DND-41 (cell line): ENCODE data around the gene CACNA2D3.

Source experiments
- ATAC-seq: fragments of 200-7000 bp; cut with Tn5 transposase; 3 replicates; pipeline ENCODE4 v1.9.1; 2021; ENCODE audit warnings: low read depth; ENCODE audit not compliant: insufficient read depth
- DNase-seq: peaks from one replicate; pipeline ENCODE4 v3.0.0-alpha.2; 2020
- H2AFZ ChIP-seq: 2 replicates; pipeline ENCODE4 v1.6.0; 2012; ENCODE audit warnings: low read depth, low read length
- H3K27ac ChIP-seq: 2 replicates; pipeline ENCODE4 v1.5.1; 2012; ENCODE audit warnings: low read length, inconsistent platforms
- H3K27me3 ChIP-seq: fragments of 200-600 bp; sonication (generic); 2 replicates; pipeline ENCODE4 v1.6.0; 2012; ENCODE audit warnings: low read length, mild to moderate bottlenecking, inconsistent platforms; ENCODE audit not compliant: insufficient read depth, poor library complexity
- H3K36me3 ChIP-seq: 2 replicates; pipeline ENCODE4 v1.5.1; 2012; ENCODE audit warnings: low read length, inconsistent platforms; ENCODE audit not compliant: insufficient read depth
- H3K4me1 ChIP-seq: 2 replicates; pipeline ENCODE4 v1.5.1; 2012; ENCODE audit warnings: mild to moderate bottlenecking, low read length; ENCODE audit not compliant: insufficient read depth
- H3K4me2 ChIP-seq: 2 replicates; pipeline ENCODE4 v1.6.0; 2012; ENCODE audit warnings: mild to moderate bottlenecking, moderate library complexity, low read length, inconsistent platforms; ENCODE audit not compliant: insufficient read depth
- H3K4me3 ChIP-seq, 2 experiments: fragments of 200-600 bp in 1 of 2; shearing (Covaris generic) in 1 of 2; 2 replicates each; pipeline ENCODE4 v1.5.1; 2012 to 2016; ENCODE audit warnings: inconsistent platforms in 2 of 2, low read length in 2 of 2, mild to moderate bottlenecking in 2 of 2, low read depth in 1 of 2, moderate library complexity in 1 of 2
- H3K79me2 ChIP-seq: 2 replicates; pipeline ENCODE4 v1.6.0; 2012; ENCODE audit warnings: low read length, inconsistent platforms; ENCODE audit not compliant: insufficient read depth
- H3K9ac ChIP-seq: 2 replicates; pipeline ENCODE4 v1.6.0; 2012; ENCODE audit warnings: low read depth, mild to moderate bottlenecking, inconsistent platforms, low read length, moderate library complexity
- H3K9me3 ChIP-seq: 2 replicates; pipeline ENCODE4 v1.5.1; 2012; ENCODE audit warnings: low read length, moderate library complexity, mild to moderate bottlenecking, inconsistent platforms; ENCODE audit not compliant: insufficient read depth, severe bottlenecking
- H4K20me1 ChIP-seq: 2 replicates; pipeline ENCODE4 v1.6.0; 2012; ENCODE audit warnings: low read length; ENCODE audit not compliant: insufficient read depth
- EZH2 ChIP-seq: IDR thresholded peaks from 3 replicates; pipeline ENCODE4 v1.6.1; 2012; ENCODE audit warnings: borderline replicate concordance, low read depth, mild to moderate bottlenecking, moderate library complexity, low read length, inconsistent platforms; ENCODE audit not compliant: severe bottlenecking
- TF ChIP-seq, protein P1 (sequence below): IDR thresholded peaks from 2 replicates; pipeline ENCODE4 v1.5.1; 2012; ENCODE audit warnings: borderline replicate concordance, low read length, moderate library complexity, mild to moderate bottlenecking; ENCODE audit not compliant: poor library complexity, severe bottlenecking; ENCODE audit errors: extremely low read depth

Gene CACNA2D3

GRCh38 chr3:54237788-54238502 lies 115.6 kb downstream of the CACNA2D3 start:
- Histone ChIP-seq H3K9me3 (no peaks in the 10 kb centered on the region), H3K79me2 (no peaks in the 10 kb centered on the region), H2AFZ (no peak overlapping the region), H3K27me3 (no peaks in the 10 kb centered on the region), H3K27ac (no peak overlapping the region), H4K20me1 (no peaks in the 10 kb centered on the region), H3K9ac (no peak overlapping the region), H3K4me1 (no peaks in the 10 kb centered on the region), H3K4me3 (no peak overlapping the region), H3K36me3 (no peaks in the 10 kb centered on the region), H3K4me2 (no peak overlapping the region)
- ATAC-seq = no peak
- no peak for DNase-seq
- TF ChIP-seq, protein P1, sequence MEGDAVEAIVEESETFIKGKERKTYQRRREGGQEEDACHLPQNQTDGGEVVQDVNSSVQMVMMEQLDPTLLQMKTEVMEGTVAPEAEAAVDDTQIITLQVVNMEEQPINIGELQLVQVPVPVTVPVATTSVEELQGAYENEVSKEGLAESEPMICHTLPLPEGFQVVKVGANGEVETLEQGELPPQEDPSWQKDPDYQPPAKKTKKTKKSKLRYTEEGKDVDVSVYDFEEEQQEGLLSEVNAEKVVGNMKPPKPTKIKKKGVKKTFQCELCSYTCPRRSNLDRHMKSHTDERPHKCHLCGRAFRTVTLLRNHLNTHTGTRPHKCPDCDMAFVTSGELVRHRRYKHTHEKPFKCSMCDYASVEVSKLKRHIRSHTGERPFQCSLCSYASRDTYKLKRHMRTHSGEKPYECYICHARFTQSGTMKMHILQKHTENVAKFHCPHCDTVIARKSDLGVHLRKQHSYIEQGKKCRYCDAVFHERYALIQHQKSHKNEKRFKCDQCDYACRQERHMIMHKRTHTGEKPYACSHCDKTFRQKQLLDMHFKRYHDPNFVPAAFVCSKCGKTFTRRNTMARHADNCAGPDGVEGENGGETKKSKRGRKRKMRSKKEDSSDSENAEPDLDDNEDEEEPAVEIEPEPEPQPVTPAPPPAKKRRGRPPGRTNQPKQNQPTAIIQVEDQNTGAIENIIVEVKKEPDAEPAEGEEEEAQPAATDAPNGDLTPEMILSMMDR = no peak
- TF ChIP-seq EZH2 = no peak

- ATAC-seq (no peak), DNase-seq (no peak)
- Histone ChIP-seq H3K36me3 (no peaks in the 10 kb centered on the region), H3K27me3 (no peaks in the 10 kb centered on the region), H3K27ac (no peak overlapping the region), H2AFZ (no peak overlapping the region), H3K9ac (no peak overlapping the region), H3K4me3 (no peak overlapping the region), H3K4me2 (no peak overlapping the region), H3K4me1 (no peaks in the 10 kb centered on the region), H4K20me1 (no peaks in the 10 kb centered on the region), H3K9me3 (no peaks in the 10 kb centered on the region), H3K79me2 (no peaks in the 10 kb centered on the region)
- TF ChIP-seq, protein P1 = no peak
- TF ChIP-seq EZH2 = no peak
Observed at GRCh38 chr3:54240309-54240708, 118.0 kb downstream of the CACNA2D3 start.

- TF ChIP-seq, protein P1 = no peak
- TF ChIP-seq EZH2 = no peak
- Histone ChIP-seq H3K27ac (no peak overlapping the region), H3K79me2 (no peaks in the 10 kb centered on the region), H4K20me1 (no peaks in the 10 kb centered on the region), H3K4me1 (no peaks in the 10 kb centered on the region), H3K9ac (no peak overlapping the region), H3K36me3 (no peaks in the 10 kb centered on the region), H3K4me3 (no peak overlapping the region), H3K9me3 (no peaks in the 10 kb centered on the region), H3K4me2 (no peak overlapping the region), H2AFZ (no peak overlapping the region), H3K27me3 (no peaks in the 10 kb centered on the region)
- ATAC-seq (no peak), DNase-seq (no peak)
Observed at GRCh38 chr3:54243056-54243931, 120.9 kb downstream of the CACNA2D3 start.
